ENCODE measurements around the gene PKLR.
"Not testable (repeated sequence)": the region's sequence is repeated elsewhere in the genome, so short reads cannot be mapped to it uniquely, and the experiment has no call there.

Gene PKLR

DNA sequence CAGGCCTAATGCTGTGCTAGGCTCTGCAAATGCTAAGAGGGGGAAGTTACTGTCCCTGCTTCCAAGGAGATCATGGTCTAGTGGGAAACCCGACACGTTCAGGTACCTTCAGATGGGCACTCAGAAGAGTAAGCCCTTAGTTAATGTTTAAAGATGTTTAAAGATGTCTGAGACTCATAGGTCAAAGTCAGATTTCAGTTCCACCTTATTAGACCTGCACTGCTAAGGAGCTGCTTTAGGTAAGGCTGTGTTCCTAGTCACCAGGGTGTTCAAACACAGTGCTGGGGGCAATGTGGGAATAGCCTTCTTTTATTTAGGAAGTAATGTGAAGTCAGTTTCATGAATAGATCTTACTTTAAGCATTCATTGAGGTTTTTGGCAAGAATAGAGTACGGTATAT lies 15.7 kb upstream of the PKLR start:
- no peak for DNase-seq (ENCODE audit: low spot score)

DNA sequence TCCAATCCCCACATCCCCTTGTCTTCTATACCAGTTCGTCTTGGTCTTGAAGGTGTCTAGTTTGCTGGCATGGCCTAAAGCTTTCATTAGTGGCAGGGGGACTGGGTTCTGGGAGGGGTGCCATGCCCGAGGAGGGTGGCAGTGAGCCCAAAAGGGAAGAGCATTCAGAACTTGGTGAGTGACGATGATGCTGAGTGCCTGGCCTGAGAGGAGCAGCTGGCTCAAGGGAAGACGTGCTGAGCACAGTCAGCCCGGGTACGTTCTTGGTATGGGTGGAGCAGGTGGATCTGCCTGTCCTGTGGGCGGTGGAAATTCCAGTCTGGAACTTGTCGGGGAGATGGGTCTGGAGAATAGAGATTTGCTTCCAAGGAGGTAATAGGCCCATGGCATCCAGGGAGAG lies 12.0 kb upstream of the PKLR start:
- DNase-seq (ENCODE audit: low spot score), result no peak

DNA sequence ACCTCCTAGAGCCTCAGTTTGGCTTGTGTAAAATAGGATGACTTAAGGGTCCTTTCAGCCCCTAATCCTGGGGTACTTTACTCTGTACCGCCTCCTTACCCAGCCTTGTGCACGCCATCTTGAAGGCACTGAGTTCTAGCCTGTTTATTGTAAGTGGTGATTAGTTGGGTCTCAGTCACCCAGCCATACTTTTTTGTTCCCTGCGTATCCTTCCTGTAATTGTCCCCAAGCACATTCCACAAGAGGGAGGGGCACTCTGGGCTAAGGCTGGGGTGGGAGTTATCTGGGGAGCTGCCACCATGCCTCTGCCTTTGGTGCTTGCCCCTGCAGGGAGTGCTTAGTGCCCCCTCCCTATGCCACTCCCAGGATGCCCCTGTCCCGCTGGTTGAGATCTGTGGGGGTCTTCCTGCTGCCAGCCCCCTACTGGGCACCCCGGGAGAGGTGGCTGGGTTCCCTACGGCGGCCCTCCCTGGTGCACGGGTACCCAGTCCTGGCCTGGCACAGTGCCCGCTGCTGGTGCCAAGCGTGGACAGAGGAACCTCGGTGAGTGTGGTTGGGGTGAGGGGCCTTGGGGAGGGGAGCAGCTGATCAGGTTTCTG lies 8.3 kb upstream of the PKLR start:
- no peak for DNase-seq (ENCODE audit: low spot score)

DNA sequence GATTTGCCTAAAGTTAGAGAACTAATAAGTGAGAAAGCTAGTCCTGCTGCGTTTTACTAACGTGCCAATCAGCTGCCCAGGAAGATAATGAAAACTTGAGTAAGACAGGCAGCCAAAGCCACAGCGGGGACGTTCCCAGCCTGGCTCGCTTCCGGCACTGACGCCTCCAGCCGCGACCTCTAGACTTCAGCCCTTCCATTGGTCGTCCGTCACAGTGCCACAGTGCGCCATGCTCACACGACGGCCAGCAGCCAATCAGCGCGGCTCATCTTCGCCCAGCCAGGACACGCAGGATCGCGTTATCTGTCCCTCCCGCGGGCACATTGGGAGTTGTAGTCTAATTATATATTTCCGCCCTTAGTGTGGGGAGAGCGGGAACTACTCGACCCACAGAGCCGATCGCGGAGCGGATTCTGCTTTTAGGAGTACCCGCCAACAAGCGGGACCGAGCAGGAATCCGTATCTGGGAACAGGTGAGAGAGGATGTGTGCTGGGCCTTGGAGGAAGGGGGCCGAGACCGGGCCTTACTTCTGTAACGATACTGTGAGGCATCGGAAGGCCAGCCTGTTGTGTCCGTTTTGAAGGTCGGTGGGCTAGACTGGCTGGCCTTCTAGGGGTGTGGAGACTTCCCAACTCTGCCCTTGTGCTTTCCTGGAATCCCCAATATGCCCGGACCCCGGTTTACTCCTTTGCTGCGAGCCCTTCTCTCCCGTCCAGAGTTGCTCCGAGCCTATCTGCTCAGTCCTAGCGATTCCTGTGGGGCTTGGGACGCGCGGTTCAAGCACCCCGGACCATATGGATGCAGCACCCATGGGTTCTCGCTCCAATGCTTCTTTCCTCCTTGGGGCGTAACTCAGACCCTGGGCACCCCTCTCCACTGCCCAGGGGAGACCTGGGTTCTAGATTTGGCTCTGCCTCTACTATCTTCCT lies 7.5 kb upstream of the PKLR start, which contains the start of gene FDPS:
FDPS (plus strand) TSS at position 374 of the 930 bp plus-strand sequence. CDS start 924 bp downstream, outside the sequence.
- peak; percentile 98 for DNase-seq (ENCODE audit: low spot score)

DNA sequence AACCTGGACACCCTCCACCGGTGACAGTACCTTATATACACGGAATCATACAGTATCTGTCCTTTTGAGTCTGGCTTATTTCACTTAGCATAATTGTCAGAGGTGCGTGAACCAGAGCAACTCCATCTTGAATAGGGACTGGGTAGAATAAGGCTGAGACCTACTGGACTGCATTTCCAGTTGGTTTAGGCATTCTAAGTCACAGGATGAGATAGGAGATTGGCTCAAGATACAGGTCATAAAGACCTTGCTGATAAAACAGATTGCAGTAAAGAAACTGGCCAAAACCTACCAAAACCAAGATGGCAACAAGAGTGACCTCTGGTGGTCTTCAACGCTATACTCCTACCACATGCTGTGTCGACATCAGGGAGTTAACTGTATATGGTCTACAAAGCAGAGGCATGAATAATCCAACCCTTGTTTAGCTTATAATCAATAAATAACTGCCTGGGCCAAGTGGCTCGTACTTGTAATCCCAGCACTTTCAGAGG lies 6.1 kb upstream of the PKLR start:
- no peak for DNase-seq (ENCODE audit: low spot score)

DNA sequence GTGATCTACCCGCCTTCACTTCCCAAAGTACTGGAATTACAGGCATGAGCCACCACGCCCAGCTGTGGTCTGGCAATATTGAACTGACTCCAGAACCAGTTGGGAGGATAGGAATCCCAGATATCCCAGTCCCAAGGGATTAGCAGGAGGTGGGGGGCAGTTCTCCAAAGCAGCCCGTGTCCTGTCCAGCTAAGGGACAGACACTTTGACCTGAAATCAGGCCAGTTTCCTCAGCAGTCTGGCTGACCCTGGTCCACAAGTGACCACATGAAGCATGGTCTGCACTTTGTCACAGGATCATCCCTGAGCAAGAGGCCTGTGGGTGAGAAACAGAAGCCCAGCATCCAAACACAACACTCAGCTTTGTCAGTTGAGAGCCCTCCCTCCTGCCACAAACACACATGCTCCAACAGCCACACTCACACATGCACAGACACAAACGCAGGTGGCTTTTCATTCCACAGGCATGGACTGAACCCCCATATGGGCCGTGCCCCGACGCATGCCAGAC lies 4.7 kb upstream of the PKLR start:
- no peak for DNase-seq (ENCODE audit: low spot score)

DNA sequence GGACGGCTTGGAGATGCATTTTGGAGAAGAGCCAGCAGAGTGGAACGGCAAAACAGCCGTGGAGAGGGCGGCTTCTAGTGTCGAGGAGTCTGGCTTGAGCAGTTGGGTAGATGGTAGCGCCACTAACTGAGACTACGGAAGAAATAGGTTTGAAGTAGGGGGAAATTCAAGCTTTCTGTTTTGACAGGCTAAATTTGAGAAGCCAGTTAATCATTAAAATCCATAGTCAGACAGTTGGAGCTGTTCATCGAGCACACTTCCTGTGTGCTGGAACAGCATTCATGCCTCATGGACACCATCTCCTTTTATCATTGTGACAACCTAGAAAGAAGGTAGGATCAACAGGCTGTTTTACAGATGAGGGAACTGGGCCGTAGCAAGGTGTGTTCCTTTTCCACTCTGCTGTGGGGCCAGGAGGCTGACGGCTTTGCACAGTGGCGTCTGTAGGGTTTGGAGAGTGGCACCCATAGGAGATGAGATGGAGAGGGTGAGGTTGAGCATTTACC lies 3.4 kb upstream of the PKLR start:
- DNase-seq (ENCODE audit: low spot score), result no peak

DNA sequence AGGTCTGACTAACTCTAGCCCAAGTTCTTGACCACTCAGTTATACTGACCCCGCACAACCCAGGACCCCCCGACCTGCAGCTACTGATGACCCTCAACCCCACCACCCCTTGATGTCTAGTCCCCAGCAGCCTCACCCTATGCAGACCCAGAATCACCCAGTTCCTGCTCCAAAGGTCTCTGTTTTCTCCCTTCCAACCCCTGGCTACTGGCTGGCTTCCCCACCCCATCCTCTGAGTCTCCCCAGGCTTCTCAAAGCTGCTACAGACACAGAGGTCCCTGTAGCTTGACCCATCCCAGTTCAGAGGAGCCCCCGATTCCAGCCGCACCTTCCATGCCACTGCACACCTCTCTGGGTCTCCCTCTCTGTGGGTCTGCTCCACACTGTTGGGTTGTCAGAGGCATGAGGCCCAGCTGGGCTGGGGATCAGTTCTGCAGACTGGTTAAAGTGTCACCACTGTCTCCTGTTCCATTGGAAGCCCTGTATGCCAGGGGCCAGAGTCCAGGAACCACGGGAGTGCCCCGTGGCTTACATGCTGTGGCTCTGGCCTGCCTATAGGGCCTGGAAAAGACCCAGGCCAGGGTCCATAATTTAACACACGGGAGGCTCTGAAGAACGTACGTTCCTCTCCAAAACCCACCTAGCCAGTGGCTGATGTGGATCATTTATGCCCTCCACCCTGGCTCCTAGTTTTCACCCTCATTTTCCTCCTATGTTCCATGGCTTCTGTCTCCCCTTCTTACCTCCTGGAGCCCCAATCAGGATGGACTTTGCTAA lies 497 bp downstream of the PKLR start:
- no peak for DNase-seq (ENCODE audit: low spot score)

DNA sequence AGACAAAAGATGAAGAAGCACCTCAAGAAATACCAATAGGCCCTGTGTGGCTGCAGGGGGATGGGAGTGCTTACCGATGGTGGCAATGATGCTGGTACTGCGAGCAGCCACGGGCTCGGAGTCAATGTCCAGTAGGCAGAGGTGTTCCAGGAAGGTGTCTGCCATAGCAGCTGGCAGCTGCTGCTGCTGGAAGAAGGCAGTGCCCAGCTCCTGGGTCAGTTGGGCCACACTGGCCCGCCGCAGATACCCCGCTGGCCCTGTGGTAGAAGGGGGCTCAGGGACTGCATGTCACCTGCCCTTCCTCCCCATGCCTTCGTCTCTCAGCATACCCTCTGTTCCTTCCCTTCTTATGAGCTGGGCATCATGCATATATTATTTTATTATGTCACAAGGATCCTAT lies 1.2 kb downstream of the PKLR start:
- no peak for DNase-seq (ENCODE audit: low spot score)

DNA sequence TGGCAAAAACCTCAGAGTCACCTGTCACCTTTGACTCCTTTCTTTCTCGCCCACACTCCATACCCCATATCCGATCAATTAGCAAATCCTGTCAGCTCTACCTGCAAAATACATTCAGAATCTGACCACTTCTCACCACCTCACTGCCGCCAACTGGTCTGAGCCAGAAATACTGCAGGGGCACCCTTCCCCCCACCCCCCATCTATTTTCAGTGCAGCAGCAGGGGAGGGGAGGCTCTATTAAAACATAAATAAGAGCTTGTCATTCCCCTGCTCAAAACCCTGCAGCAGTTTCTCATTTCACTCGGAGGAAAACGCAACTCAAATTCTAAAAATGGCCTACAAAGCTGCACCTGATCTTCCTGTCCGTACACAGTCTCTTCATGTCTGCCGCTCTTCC lies 3.9 kb downstream of the PKLR start:
- DNase-seq (ENCODE audit: low spot score), result no peak

DNA sequence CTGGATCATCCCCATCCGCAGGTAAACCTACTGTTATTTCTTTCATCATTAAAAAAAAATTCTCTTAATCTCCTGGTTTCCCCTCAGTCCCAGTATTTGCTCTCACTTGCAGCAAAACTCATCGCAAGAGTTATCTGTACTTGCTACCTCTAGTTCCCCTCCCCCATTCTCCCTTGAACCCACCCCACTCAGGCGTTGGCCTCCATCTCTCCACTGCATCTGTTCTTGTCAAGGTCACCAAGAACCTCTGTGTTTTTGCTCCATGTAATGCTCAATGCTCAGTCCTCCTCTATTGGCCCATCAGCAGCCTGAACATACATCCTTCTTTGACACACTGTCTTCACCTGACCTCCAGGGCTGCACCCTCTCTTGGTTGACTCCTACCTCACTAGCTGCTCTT lies 4.6 kb downstream of the PKLR start:
- DNase-seq (ENCODE audit: low spot score), result no peak

DNA sequence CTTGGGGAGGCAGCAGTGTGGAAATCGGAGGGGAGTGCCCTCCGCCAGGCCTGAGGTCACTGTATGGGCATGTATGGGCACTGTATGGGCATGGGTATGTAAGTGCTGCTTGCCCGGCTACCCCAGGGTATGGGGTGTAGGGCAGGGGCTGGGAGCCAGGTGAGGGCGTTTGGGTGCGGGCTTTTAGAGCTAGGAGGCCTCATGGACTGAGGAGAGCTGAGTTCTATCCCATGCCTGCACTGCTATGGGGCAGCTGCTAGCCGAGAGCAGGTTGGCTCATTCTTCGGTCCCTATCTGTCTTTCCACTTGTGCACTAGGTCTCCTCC lies 5.3 kb downstream of the PKLR start:
- no peak for DNase-seq (ENCODE audit: low spot score)

DNA sequence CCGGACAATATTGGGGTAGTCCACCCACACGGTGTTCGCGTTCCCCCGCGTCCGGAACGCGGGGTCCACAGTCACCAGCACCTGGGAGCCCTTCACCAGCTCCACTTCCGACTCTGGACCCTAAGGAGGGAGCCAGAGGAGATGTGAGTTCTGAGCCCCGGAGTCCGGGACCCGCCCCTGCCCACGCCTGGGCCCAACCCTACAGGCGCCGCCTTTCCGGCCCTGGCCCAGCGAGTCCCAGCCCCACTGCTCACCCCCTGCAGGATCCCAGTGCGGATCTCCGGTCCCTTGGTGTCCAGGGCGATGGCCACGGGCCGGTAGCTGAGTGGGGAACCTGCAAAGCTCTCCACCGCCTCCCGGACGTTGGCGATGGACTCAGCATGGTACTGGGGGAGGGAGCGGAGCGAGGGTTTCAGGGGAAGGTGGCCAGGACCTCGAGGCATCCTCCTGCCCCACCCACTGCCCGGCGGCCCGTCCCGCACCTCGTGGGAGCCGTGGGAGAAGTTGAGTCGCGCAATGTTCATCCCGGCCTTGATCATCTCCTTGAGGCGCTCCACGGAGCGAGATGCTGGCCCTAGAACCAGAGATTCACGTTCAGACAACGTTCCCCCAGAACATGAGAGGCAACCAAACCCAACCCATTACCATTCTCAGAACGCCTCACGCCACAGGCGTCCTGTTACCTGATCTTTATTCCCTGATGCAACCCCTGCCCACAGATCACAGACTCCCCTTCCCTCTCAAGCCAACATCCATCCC lies 5.9 kb downstream of the PKLR start:
- DNase-seq (ENCODE audit: low spot score), result no peak

DNA sequence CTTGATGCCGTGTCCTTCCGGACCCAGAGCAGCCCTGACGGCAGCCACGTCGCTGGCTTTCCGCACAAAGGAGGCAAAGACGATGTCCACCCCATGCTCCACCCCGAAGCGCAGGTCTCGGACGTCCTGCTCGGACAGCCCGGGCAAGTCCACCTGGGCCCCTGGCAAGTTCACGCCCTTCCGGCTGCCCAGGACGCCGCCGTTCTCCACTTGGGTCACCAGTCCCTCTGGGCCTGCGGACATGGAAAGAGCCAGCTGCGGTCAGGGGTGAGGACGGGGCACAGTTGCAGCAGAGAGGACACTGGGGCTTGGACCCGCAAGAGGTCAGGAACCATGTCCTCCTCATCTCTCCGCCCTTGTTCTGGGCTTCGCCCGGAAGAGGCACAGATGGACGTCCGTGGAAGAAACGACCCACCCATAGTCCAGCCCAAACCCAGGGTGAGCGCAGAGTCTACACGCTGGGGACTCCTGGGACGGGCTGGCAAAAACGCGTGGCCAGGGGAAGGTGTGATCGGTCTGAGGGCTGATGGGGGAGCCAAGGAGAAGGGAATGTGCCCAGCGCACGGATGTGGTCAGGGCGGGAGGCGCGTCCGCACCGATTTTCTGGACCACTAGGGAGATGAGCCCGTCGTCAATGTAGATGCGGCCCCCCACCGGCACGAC lies 6.6 kb downstream of the PKLR start:
- DNase-seq (ENCODE audit: low spot score), result no peak

DNA sequence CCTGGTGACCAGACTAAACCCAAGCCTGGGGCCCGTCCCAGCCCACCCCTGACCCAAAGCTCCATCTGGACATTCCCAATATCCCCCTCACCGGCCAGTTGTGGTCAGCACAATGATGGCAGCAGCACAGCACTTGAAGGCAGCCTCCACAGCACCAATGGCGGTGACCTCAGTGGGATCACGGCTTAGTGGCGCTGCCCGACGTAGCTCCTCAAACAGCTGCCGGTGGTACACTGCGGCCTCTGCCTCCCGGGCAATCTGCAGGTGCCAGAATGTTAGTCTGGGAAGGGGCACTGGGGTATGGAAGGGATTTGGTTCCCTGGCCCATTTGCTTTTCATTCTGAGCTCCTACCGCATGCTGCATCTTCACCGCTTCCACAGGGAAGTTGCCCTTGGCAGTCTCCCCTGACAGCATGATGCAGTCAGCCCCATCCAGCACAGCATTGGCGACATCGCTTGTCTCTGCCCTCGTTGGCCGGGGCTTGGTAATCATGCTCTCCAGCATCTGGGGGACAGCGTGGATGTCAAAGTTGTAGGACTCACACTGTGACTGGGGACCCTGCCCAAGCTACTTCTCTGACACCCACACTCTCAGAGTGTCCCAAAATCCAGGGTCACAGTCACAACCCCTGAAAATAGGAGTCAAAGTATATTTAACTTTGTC lies 8.0 kb downstream of the PKLR start:
- no peak for DNase-seq (ENCODE audit: low spot score)

DNA sequence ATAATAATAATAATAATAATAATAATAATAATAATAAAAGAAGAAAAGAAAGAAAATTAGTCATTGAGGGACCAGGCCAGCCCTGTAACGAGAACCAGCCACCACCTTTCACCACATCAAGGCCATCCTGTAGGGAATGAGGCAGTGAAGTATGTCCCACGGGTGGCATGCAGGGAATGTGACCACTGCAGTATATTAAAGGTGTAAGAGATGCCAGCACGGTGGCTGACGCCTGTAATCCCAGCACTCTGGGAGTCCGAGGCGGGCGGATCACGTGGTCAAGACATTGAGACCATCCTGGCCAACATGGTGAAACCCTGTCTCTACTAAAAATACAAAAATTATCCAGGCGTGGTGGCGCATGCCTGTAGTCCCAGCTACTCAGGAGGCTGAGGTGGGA lies 10.2 kb downstream of the PKLR start:
- not testable (repeated sequence) for DNase-seq (ENCODE audit: low spot score)

DNA sequence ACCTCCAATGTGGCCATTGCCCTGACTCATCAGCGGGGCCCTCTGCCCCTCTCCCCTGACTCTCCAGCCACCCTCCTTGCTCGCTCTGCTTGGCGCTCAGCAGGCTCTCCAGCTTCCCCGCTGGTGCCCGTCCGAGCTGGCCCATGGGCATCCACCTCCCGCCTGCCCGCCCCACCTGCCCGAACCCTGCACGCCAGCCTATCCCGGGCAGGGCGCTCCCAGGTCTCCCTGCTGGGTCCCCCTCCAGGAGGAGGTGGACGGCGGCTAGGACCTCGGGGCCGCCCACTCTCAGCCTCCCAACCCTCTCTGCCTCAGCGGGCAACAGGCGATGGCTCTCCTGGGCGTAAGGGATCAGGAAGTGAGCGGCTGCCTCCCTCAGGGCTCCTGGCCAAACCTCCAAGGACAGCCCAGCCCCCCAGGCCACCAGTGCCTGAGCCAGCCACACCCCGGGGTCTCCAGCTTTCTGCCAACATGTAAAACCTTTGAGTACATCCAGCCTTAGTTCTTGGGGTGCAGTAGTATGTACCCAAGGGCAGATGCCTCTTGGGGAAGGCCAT lies 13.2 kb downstream of the PKLR start:
- no peak for DNase-seq (ENCODE audit: low spot score)

DNA sequence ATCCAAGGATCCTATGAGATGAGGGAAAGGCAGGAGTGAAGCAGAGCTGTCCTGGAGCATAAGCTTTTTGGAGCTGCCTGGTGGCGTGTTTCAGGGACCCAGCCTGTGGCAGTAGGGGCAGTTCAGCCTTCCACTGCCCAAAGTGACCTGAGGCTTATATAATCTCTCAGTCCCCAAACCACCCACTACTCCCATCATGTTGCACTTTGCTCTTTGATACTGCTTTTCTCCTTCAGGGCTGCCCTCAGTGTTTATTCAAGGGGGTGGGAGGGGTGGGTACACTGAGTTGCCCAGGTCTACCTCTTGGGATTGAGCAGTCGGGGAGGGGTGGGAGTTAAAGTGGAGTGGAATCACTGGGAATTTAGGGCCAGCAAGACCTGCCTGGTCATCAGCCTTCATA lies 14.7 kb downstream of the PKLR start:
- DNase-seq (ENCODE audit: low spot score), result no peak

DNA sequence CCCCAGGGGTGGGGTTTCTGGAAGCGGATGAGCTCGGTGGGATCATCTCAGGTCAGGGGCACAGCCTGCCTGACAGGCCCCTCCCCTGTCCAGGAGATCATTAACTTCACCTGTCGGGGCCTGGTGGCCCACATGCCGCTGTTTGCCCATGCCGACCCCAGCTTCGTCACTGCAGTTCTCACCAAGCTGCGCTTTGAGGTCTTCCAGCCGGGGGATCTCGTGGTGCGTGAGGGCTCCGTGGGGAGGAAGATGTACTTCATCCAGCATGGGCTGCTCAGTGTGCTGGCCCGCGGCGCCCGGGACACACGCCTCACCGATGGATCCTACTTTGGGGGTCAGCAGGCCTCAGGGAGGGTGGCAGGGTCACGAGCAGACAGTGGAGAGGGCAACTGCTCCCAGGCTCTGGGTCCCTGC lies 15.6 kb downstream of the PKLR start:
- DNase-seq (ENCODE audit: low spot score), result no peak

DNA sequence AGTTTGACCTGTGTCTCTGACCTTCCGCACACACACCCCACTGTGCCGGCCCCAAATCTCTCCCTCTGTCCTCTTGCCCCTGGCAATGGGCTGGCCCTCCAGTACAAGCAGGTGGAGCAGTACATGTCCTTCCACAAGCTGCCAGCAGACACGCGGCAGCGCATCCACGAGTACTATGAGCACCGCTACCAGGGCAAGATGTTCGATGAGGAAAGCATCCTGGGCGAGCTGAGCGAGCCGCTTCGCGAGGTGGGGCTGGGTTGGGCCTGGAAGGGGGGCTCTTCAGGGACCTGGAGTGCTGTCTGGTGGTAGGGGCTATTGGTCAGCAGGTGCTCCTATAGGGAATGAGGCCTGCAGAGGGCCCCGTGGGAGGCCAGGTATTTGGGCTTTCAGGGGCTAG lies 16.2 kb downstream of the PKLR start:
- DNase-seq (ENCODE audit: low spot score), result no peak

All from CD4-positive, alpha-beta T cell treated with Interleukin-2 at 100 ng/mL for 4 hours (primary cell).